Neural progenitor cell (in vitro differentiated cells): ENCODE data around the gene CACNG3. TPM values are rescaled to one million over a fixed set of nuclear protein-coding genes. Genes with fewer than 3 reads are reported as not detected.
"Not testable (repeated sequence)": the region's sequence is repeated elsewhere in the genome, so short reads cannot be mapped to it uniquely, and the experiment has no call there.

Source experiments
- DNase-seq: peaks from one replicate; pipeline ENCODE4 v3.0.0-alpha.2; 2016; ENCODE audit warnings: low spot score
- H2AFZ ChIP-seq: fragments of 200-600 bp; sonication (generic); replicated peaks from 2 replicates; pipeline ENCODE4 v1.6.1; 2016; ENCODE audit warnings: antibody characterized with exemption
- H3F3A ChIP-seq: fragments of 200-600 bp; sonication (generic); 2 replicates; pipeline ENCODE4 v1.6.1; 2016; ENCODE audit warnings: antibody characterized with exemption, low read depth
- H3K27ac ChIP-seq: fragments of 200-600 bp; sonication (generic); 2 replicates; pipeline ENCODE4 v1.5.1; 2016; ENCODE audit warnings: mild to moderate bottlenecking
- H3K27me3 ChIP-seq: fragments of 200-600 bp; sonication (generic); 2 replicates; pipeline ENCODE4 v1.6.1; 2016; ENCODE audit warnings: mild to moderate bottlenecking, moderate library complexity
- H3K36me3 ChIP-seq: fragments of 200-600 bp; sonication (generic); 2 replicates; pipeline ENCODE4 v1.5.1; 2016
- H3K4me1 ChIP-seq: fragments of 200-600 bp; sonication (generic); 2 replicates; pipeline ENCODE4 v1.6.1; 2016; ENCODE audit warnings: mixed run types
- H3K4me2 ChIP-seq: fragments of 200-600 bp; sonication (generic); 2 replicates; pipeline ENCODE4 v1.6.1; 2016
- H3K4me3 ChIP-seq: fragments of 200-600 bp; sonication (generic); 2 replicates; pipeline ENCODE4 v1.5.1; 2016
- H3K79me2 ChIP-seq: fragments of 200-600 bp; sonication (generic); 2 replicates; pipeline ENCODE4 v1.6.1; 2016; ENCODE audit warnings: low read depth
- H3K9ac ChIP-seq: fragments of 200-600 bp; sonication (generic); 2 replicates; pipeline ENCODE4 v1.6.1; 2016
- H3K9me3 ChIP-seq: fragments of 200-600 bp; sonication (generic); 2 replicates; pipeline ENCODE4 v1.5.1; 2016; ENCODE audit warnings: low read depth
- H4K20me1 ChIP-seq: fragments of 200-600 bp; sonication (generic); 2 replicates; pipeline ENCODE4 v1.6.1; 2016; ENCODE audit warnings: low read depth
- H3K27ac Mint-ChIP-seq: 3 replicates; pipeline ENCODE4 v1.8.0; 2021; ENCODE audit warnings: mixed read lengths
- H3K27me3 Mint-ChIP-seq: 2 replicates; pipeline ENCODE4 v1.8.0; 2022; ENCODE audit warnings: low read depth, mild to moderate bottlenecking, inconsistent platforms, moderate library complexity, mixed read lengths; ENCODE audit not compliant: insufficient read depth
- H3K36me3 Mint-ChIP-seq: 3 replicates; pipeline ENCODE4 v1.8.0; 2021; ENCODE audit warnings: mixed read lengths
- H3K4me1 Mint-ChIP-seq: 3 replicates; pipeline ENCODE4 v1.8.0; 2021; ENCODE audit warnings: mixed read lengths
- H3K4me3 Mint-ChIP-seq: 3 replicates; pipeline ENCODE4 v1.8.0; 2021; ENCODE audit warnings: mild to moderate bottlenecking, moderate library complexity, mixed read lengths
- H3K9me3 Mint-ChIP-seq: 3 replicates; pipeline ENCODE4 v1.8.0; 2020; ENCODE audit warnings: mixed read lengths
- CTCF ChIP-seq: fragments of 200-600 bp; sonication (generic); IDR thresholded peaks from 2 replicates; pipeline ENCODE4 v1.5.1; 2017; ENCODE audit warnings: antibody characterized with exemption, mild to moderate bottlenecking
- EZH2 ChIP-seq: fragments of 200-600 bp; sonication (generic); IDR thresholded peaks from 2 replicates; pipeline ENCODE4 v1.6.1; 2017; ENCODE audit warnings: antibody characterized with exemption, mild to moderate bottlenecking, moderate library complexity
- EZH2phosphoT487 ChIP-seq: fragments of 200-600 bp; sonication (generic); IDR thresholded peaks from 2 replicates; pipeline ENCODE4 v1.6.1; 2017; ENCODE audit warnings: antibody characterized with exemption
- total RNA-seq: library from RNA; depleted of rRNA; stranded (reverse); fragments of >200 nt; gene quantifications from 2 replicates; pipeline ENCODE4 v1.2.3, GENCODE V29; 2015; ENCODE audit warnings: low replicate concordance

The CACNG3 gene
- total RNA-seq, 1 donor from 2014 or later, result not detected

- no peaks in the 10 kb centered on the region for H3K36me3 ChIP-seq
- H3K79me2 ChIP-seq, result no peaks in the 10 kb centered on the region
- Mint-ChIP-seq H3K36me3 (no peaks in the 10 kb centered on the region), H3K27ac (no peak overlapping the region), H3K4me1 (peaks cover 9% of the 10 kb centered on the region), H3K9me3 (peaks cover 3% of the 10 kb centered on the region), H3K27me3 (peaks cover 4% of the 10 kb centered on the region), H3K4me3 (no peak overlapping the region)
- H3K9me3 ChIP-seq, result no peaks in the 10 kb centered on the region
- H4K20me1 ChIP-seq, result no peaks in the 10 kb centered on the region
- no peak overlapping the region for H3K4me3 ChIP-seq
- no peak overlapping the region for H3K9ac ChIP-seq
- H3K4me1 ChIP-seq, result no peaks in the 10 kb centered on the region
- no peak for DNase-seq
- no peak overlapping the region for H3K27ac ChIP-seq
- H3F3A ChIP-seq, result no peaks in the 10 kb centered on the region
- TF ChIP-seq CTCF, result no peak
- TF ChIP-seq EZH2phosphoT487, result no peak
- no peak for TF ChIP-seq EZH2
- H2AFZ ChIP-seq, result no peak overlapping the region
- peaks cover 3% of the 10 kb centered on the region for H3K27me3 ChIP-seq
- no peak overlapping the region for H3K4me2 ChIP-seq
These were observed 76.5 kb downstream of the CACNG3 start for GRCh38 chr16:24332582-24333090.

GRCh38 chr16:24336491-24336890 lies 80.4 kb downstream of the CACNG3 start:
- Histone ChIP-seq H3K4me3 (no peak overlapping the region), H3K9ac (no peak overlapping the region), H3K79me2 (no peaks in the 10 kb centered on the region), H3K36me3 (no peaks in the 10 kb centered on the region), H3K9me3 (no peaks in the 10 kb centered on the region), H3K4me2 (no peak overlapping the region), H4K20me1 (no peaks in the 10 kb centered on the region), H3K27me3 (no peaks in the 10 kb centered on the region), H2AFZ (no peak overlapping the region), H3K4me1 (no peaks in the 10 kb centered on the region), H3K27ac (no peak overlapping the region), H3F3A (no peaks in the 10 kb centered on the region)
- Mint-ChIP-seq H3K9me3 (peaks cover 3% of the 10 kb centered on the region), H3K27ac (no peak overlapping the region), H3K27me3 (peaks cover 2% of the 10 kb centered on the region), H3K36me3 (no peaks in the 10 kb centered on the region), H3K4me3 (no peak overlapping the region), H3K4me1 (no peaks in the 10 kb centered on the region)
- TF ChIP-seq EZH2 (no peak), CTCF (no peak), EZH2phosphoT487 (no peak)
- DNase-seq, result no peak

GRCh38 chr16:24337013-24337412 lies 80.9 kb downstream of the CACNG3 start:
- Mint-ChIP-seq H3K4me1 (no peaks in the 10 kb centered on the region), H3K9me3 (peaks cover 3% of the 10 kb centered on the region), H3K4me3 (no peak overlapping the region), H3K27me3 (peaks cover 1% of the 10 kb centered on the region), H3K36me3 (no peaks in the 10 kb centered on the region), H3K27ac (no peak overlapping the region)
- no peak for DNase-seq
- H2AFZ ChIP-seq, result no peak overlapping the region
- H3K4me3 ChIP-seq, result no peak overlapping the region
- no peak overlapping the region for H3K27ac ChIP-seq
- H3K36me3 ChIP-seq, result no peaks in the 10 kb centered on the region
- H3K9ac ChIP-seq, result no peak overlapping the region
- H3F3A ChIP-seq, result no peaks in the 10 kb centered on the region
- H3K9me3 ChIP-seq, result no peaks in the 10 kb centered on the region
- no peaks in the 10 kb centered on the region for H3K79me2 ChIP-seq
- no peaks in the 10 kb centered on the region for H4K20me1 ChIP-seq
- H3K27me3 ChIP-seq, result no peaks in the 10 kb centered on the region
- no peak overlapping the region for H3K4me2 ChIP-seq
- no peaks in the 10 kb centered on the region for H3K4me1 ChIP-seq
- TF ChIP-seq CTCF, result no peak
- TF ChIP-seq EZH2phosphoT487, result no peak
- TF ChIP-seq EZH2, result no peak

- H3K27me3 ChIP-seq, H3K4me3 ChIP-seq, H3F3A ChIP-seq, H3K79me2 ChIP-seq, H3K4me3 Mint-ChIP-seq, H3K27me3 Mint-ChIP-seq, H4K20me1 ChIP-seq, H3K27ac ChIP-seq, H3K4me1 Mint-ChIP-seq, H3K9me3 ChIP-seq, H3K36me3 ChIP-seq, H2AFZ ChIP-seq, H3K36me3 Mint-ChIP-seq, H3K4me2 ChIP-seq, H3K27ac Mint-ChIP-seq, DNase-seq, H3K9ac ChIP-seq, H3K9me3 Mint-ChIP-seq: not testable (repeated sequence)
- H3K4me1 ChIP-seq, result peaks cover 24% of the 10 kb centered on the region
These were observed 87.7 kb downstream of the CACNG3 start for GRCh38 chr16:24343829-24344228.
